ENCODE measurements around the gene SERPINB3.

Gene SERPINB3

DNA sequence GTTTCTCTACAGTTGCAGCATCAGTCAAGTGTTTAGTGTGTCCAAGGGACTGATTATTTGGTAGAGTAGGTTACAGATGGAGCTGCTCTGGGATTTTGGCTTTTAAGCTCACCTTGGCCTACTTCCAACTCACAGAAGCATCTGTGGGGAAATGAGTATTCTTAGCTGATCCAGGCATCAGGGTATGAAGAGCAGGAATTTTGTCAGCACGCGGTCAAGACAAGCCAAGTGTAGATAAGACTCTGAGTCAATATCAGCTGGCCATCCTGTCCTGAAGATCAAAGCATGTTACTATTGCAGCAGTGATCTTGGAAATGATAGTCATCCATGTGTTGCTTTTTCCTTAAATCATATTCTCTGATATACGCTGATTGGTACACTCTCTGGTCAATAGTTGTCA, 42.0 kb downstream of the SERPINB3 start:
- H3K27me3 ChIP-seq (ENCODE audit: insufficient read depth, low read depth): no peaks in the 10 kb centered on the region
- no peaks in the 10 kb centered on the region for H3K36me3 ChIP-seq (ENCODE audit: insufficient read depth)
- TF ChIP-seq, protein P1, sequence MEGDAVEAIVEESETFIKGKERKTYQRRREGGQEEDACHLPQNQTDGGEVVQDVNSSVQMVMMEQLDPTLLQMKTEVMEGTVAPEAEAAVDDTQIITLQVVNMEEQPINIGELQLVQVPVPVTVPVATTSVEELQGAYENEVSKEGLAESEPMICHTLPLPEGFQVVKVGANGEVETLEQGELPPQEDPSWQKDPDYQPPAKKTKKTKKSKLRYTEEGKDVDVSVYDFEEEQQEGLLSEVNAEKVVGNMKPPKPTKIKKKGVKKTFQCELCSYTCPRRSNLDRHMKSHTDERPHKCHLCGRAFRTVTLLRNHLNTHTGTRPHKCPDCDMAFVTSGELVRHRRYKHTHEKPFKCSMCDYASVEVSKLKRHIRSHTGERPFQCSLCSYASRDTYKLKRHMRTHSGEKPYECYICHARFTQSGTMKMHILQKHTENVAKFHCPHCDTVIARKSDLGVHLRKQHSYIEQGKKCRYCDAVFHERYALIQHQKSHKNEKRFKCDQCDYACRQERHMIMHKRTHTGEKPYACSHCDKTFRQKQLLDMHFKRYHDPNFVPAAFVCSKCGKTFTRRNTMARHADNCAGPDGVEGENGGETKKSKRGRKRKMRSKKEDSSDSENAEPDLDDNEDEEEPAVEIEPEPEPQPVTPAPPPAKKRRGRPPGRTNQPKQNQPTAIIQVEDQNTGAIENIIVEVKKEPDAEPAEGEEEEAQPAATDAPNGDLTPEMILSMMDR (conservative IDR thresholded peaks at IDR 0.05; ENCODE audit: low read depth, low read length): no peak
- H3K27ac ChIP-seq: no peak overlapping the region
- no peaks in the 10 kb centered on the region for H3K79me2 ChIP-seq (ENCODE audit: insufficient read depth, low read depth)
- H2AFZ ChIP-seq (ENCODE audit: low read depth): no peak overlapping the region
- H3K4me2 ChIP-seq: no peak overlapping the region
- H4K20me1 ChIP-seq (ENCODE audit: insufficient read depth): no peaks in the 10 kb centered on the region
- no peak overlapping the region for H3K9ac ChIP-seq
- H3K4me3 ChIP-seq (IDR thresholded peaks at IDR 0.05; ENCODE audit: insufficient read depth, low read depth, low read length): no peak overlapping the region
- H3K4me1 ChIP-seq (ENCODE audit: low read depth, poor library complexity, severe bottlenecking): peaks cover 13% of the 10 kb centered on the region

DNA sequence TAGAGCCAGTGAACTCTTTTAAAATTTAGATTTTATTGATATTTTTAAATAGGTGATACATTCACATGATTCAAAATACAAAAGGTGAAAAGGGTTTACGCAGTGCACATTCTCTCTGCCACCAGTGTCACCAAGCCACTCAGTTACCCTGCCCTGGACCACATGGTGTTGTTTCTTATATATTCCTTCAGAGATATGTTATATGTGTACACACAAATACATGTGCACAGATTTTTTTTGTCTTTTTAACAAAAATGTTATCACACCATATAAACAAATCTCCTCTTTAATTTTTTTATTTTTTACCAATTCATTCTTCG, 43.8 kb downstream of the SERPINB3 start:
- TF ChIP-seq, protein P1 (conservative IDR thresholded peaks at IDR 0.05; ENCODE audit: low read depth, low read length): no peak
- H3K4me2 ChIP-seq: no peak overlapping the region
- no peak overlapping the region for H2AFZ ChIP-seq (ENCODE audit: low read depth)
- H3K36me3 ChIP-seq (ENCODE audit: insufficient read depth): no peaks in the 10 kb centered on the region
- no peak overlapping the region for H3K27ac ChIP-seq
- H3K9ac ChIP-seq: no peak overlapping the region
- H3K4me3 ChIP-seq (IDR thresholded peaks at IDR 0.05; ENCODE audit: insufficient read depth, low read depth, low read length): no peak overlapping the region
- no peaks in the 10 kb centered on the region for H4K20me1 ChIP-seq (ENCODE audit: insufficient read depth)
- no peaks in the 10 kb centered on the region for H3K27me3 ChIP-seq (ENCODE audit: insufficient read depth, low read depth)
- H3K4me1 ChIP-seq (ENCODE audit: low read depth, poor library complexity, severe bottlenecking): peaks cover 13% of the 10 kb centered on the region
- no peaks in the 10 kb centered on the region for H3K79me2 ChIP-seq (ENCODE audit: insufficient read depth, low read depth)

DNA sequence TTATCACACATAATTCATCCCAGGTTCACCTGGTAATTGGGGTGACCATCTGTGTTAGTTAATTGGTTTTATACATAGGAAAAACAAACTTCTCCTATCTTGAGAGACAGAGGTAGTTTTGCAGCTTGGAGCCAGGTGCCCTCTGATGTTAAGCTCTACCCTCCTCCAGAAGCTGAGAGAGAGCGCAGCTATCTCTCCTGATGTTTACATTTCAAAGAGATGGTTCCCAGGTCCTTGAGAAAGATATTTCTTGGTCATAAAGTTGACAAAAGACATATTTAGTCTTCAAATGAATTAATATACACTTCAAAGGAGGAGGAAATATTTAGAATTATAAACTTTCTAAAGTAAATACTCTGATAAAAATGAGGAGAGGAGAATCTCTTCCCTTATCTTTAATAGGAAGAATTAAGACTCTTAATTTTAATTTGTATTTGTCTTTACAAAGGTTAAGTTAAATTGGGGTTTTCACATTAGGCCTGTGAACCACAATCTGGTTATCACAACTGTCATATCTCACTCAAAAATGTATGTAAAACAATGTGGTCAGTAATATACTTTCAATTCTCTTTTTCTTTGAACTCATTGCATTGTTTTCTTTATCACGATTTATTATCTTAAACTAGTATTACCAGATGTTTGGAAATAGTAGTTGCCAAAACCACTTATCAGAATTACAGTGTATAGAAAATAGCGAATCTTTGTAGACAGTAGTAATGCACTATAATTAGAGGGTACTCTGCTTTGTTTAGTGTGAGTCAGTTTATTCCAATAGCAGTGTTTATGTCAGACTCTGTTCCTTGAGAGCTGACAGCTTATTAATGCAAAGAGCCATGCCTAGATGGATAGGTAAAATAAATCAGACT, 44.4 kb downstream of the SERPINB3 start:
- H3K4me1 ChIP-seq (ENCODE audit: low read depth, poor library complexity, severe bottlenecking): peaks cover 13% of the 10 kb centered on the region
- H4K20me1 ChIP-seq (ENCODE audit: insufficient read depth): no peaks in the 10 kb centered on the region
- no peak overlapping the region for H3K27ac ChIP-seq
- no peak overlapping the region for H3K4me3 ChIP-seq (IDR thresholded peaks at IDR 0.05; ENCODE audit: insufficient read depth, low read depth, low read length)
- TF ChIP-seq, protein P1 (conservative IDR thresholded peaks at IDR 0.05; ENCODE audit: low read depth, low read length): no peak
- H3K4me2 ChIP-seq: no peak overlapping the region
- H3K36me3 ChIP-seq (ENCODE audit: insufficient read depth): no peaks in the 10 kb centered on the region
- H3K9ac ChIP-seq: no peak overlapping the region
- H3K27me3 ChIP-seq (ENCODE audit: insufficient read depth, low read depth): no peaks in the 10 kb centered on the region
- no peaks in the 10 kb centered on the region for H3K79me2 ChIP-seq (ENCODE audit: insufficient read depth, low read depth)
- no peak overlapping the region for H2AFZ ChIP-seq (ENCODE audit: low read depth)

DNA sequence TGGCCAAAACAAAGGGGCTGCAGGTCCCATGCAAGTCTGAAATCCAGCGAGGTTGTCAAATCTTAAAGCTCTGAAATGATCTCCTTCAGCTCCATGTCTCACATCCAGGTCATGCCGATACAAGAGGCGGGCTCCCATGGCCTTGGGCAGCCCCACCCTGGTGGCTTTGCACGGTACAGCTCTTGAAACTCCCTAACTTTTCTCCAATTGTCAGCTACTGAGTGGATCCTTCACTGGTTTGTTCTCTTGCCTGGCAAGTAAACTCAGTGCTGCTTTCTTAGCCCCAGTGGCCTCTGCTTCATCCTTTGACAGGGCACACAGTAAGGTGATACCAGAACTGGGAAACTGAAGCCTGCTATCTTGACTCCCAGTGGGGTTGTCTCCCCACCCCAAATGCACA, 48.3 kb downstream of the SERPINB3 start:
- Histone ChIP-seq H3K4me3 (IDR thresholded peaks at IDR 0.05; ENCODE audit: insufficient read depth, low read depth, low read length) (no peak overlapping the region), H3K4me2 (no peak overlapping the region), H3K27ac (no peak overlapping the region), H3K36me3 (ENCODE audit: insufficient read depth) (no peaks in the 10 kb centered on the region), H3K79me2 (ENCODE audit: insufficient read depth, low read depth) (no peaks in the 10 kb centered on the region), H4K20me1 (ENCODE audit: insufficient read depth) (no peaks in the 10 kb centered on the region), H3K9ac (no peak overlapping the region), H3K27me3 (ENCODE audit: insufficient read depth, low read depth) (no peaks in the 10 kb centered on the region), H3K4me1 (ENCODE audit: low read depth, poor library complexity, severe bottlenecking) (peaks cover 13% of the 10 kb centered on the region), H2AFZ (ENCODE audit: low read depth) (no peak overlapping the region)
- TF ChIP-seq, protein P1 (conservative IDR thresholded peaks at IDR 0.05; ENCODE audit: low read depth, low read length): no peak

Data from KMS-11 (cell line).